ENCODE results near the gene BUB3. TPM values are rescaled to one million over a fixed set of nuclear protein-coding genes. Genes with fewer than 3 reads are reported as not detected.

Gene BUB3
- total RNA-seq, 1 donor from 2014 or later: 12.2 TPM

GRCh38 chr10:123213192-123213591, 59.0 kb downstream of the BUB3 start:
- no peaks in the 10 kb centered on the region for H3K4me1 ChIP-seq
- no peaks in the 10 kb centered on the region for H3K36me3 ChIP-seq
- no peak overlapping the region for H3K27ac ChIP-seq
- no peak for DNase-seq (ENCODE audit: low spot score in 2 of 2)
- peaks cover under 1 to 24% of the 10 kb centered on the region in 2 donors for H3K9me3 ChIP-seq
- intact Hi-C loops (cut with DNase I): no loop called here
- TF ChIP-seq CTCF (IDR thresholded peaks at IDR 0.05): no peak
- H3K4me3 ChIP-seq: no peak overlapping the region
- no peaks in the 10 kb centered on the region for H3K27me3 ChIP-seq

Other genes with a start within 250 kb of the BUB3 start
- not detected for gene FAM24A, start 243.8 kb upstream of the BUB3 start, total RNA-seq
- 1.3 TPM for gene C10orf88, start 200.2 kb upstream of the BUB3 start, total RNA-seq
- gene PSTK, start 174.0 kb upstream of the BUB3 start, total RNA-seq: not detected
- 4.3 TPM for gene IKZF5, start 145.6 kb upstream of the BUB3 start, total RNA-seq
- gene ACADSB, start 145.4 kb upstream of the BUB3 start, total RNA-seq: 1.8 TPM
- not detected for gene HMX3, start 18.4 kb upstream of the BUB3 start, total RNA-seq
- gene HMX2, start 6.3 kb upstream of the BUB3 start, total RNA-seq: not detected